ENCODE results near the gene PARVB.

DNA sequence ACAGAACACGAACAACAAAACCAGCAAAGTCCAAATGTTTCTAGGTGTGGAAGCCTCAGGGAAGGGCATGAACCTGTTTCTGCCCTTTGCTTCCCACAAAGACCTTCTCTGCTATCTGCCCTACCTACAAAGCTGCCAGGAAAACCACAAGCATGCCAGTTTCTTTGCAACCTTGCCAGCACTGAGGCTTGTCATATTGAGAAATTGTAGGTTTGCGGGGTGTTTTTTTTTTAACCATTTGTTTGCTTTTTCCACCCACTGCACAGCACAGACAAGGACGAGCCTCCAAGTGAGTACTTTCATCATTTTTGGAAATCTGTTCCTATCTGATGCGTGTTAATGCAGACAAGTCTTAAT lies 169.4 kb downstream of the PARVB start:
- TF ChIP-seq, protein P1, sequence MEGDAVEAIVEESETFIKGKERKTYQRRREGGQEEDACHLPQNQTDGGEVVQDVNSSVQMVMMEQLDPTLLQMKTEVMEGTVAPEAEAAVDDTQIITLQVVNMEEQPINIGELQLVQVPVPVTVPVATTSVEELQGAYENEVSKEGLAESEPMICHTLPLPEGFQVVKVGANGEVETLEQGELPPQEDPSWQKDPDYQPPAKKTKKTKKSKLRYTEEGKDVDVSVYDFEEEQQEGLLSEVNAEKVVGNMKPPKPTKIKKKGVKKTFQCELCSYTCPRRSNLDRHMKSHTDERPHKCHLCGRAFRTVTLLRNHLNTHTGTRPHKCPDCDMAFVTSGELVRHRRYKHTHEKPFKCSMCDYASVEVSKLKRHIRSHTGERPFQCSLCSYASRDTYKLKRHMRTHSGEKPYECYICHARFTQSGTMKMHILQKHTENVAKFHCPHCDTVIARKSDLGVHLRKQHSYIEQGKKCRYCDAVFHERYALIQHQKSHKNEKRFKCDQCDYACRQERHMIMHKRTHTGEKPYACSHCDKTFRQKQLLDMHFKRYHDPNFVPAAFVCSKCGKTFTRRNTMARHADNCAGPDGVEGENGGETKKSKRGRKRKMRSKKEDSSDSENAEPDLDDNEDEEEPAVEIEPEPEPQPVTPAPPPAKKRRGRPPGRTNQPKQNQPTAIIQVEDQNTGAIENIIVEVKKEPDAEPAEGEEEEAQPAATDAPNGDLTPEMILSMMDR (IDR thresholded peaks at IDR 0.05; ENCODE audit: low read length), result no peak
- TF ChIP-seq EZH2 (IDR thresholded peaks at IDR 0.05; ENCODE audit: borderline replicate concordance, low read length), result no peak

Measured in OCI-LY1 (cell line).